ENCODE measurements around the gene POU2F2. TPM values are rescaled to one million over a fixed set of nuclear protein-coding genes. Genes with fewer than 3 reads are reported as not detected.

POU2F2 gene
- polyA plus RNA-seq, 1 experiment: 1.9 TPM

DNA sequence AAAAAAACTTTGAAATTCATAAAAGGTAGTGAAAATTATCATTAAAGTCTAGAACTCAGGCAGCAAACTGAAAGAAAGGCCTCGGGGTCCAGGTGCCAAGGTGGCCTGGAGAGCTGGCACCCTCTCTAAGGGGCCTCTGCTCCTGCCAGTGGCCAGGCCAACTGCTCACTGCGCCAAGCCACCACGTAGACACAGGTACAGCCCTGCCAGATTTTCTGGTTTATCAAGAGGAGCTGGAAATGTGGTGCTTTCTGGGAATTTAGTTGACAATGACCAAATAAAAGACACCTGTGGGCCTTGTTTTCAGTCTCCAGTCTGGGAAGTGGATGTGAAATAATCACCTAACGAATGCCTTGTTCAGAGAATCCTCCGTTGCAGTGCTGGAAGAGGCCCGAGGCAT lies 33.5 kb downstream of the POU2F2 start:
- H3K27ac ChIP-seq (ENCODE audit: low read depth, low read length): no peak overlapping the region
- CTCF ChIA-PET: interaction anchor here (1.9 kb wide), 2 partner anchors 10 to 34 kb away, joined by 5 to 19 read pairs; partner anchors contain the start of gene POU2F2
- H3K4me3 ChIP-seq (ENCODE audit: low read depth, low read length): no peak overlapping the region
- POLR2A ChIA-PET: no interaction called here
- H3K27me3 ChIP-seq (ENCODE audit: control insufficient read depth, insufficient read depth, low read length): no peaks in the 10 kb centered on the region
- TF ChIP-seq, protein P1, sequence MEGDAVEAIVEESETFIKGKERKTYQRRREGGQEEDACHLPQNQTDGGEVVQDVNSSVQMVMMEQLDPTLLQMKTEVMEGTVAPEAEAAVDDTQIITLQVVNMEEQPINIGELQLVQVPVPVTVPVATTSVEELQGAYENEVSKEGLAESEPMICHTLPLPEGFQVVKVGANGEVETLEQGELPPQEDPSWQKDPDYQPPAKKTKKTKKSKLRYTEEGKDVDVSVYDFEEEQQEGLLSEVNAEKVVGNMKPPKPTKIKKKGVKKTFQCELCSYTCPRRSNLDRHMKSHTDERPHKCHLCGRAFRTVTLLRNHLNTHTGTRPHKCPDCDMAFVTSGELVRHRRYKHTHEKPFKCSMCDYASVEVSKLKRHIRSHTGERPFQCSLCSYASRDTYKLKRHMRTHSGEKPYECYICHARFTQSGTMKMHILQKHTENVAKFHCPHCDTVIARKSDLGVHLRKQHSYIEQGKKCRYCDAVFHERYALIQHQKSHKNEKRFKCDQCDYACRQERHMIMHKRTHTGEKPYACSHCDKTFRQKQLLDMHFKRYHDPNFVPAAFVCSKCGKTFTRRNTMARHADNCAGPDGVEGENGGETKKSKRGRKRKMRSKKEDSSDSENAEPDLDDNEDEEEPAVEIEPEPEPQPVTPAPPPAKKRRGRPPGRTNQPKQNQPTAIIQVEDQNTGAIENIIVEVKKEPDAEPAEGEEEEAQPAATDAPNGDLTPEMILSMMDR (IDR thresholded peaks at IDR 0.05; ENCODE audit: low read depth, low read length): no peak
- H3K9me3 ChIP-seq (ENCODE audit: control insufficient read depth, insufficient read depth, low read length): no peaks in the 10 kb centered on the region
- no peak for DNase-seq (ENCODE audit: low read depth, low spot score)

DNA sequence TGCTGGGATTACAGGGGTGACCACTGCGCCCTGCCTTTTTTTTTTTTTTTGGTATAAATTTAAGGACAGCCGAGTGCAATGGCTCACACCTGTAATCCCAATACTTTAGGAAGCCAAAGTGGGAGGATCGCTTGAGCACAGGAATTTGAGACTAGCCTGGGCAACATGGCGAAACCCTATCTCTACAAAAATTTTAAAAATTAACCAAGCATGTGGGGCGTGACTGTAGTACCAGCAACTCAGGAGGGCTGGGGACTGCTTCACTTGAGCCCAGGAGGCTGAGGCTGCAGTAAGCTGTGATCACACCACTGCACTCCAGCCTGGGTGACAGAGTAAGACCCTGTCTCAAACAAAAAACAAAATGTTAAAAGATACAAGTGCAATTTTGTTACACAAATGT lies 34.8 kb downstream of the POU2F2 start:
- ChIA-PET CTCF (no interaction called here), POLR2A (no interaction called here)
- TF ChIP-seq, protein P1 (IDR thresholded peaks at IDR 0.05; ENCODE audit: low read depth, low read length): no peak
- Histone ChIP-seq H3K27ac (ENCODE audit: low read depth, low read length) (no peak overlapping the region), H3K9me3 (ENCODE audit: control insufficient read depth, insufficient read depth, low read length) (no peaks in the 10 kb centered on the region), H3K27me3 (ENCODE audit: control insufficient read depth, insufficient read depth, low read length) (no peaks in the 10 kb centered on the region), H3K4me3 (ENCODE audit: low read depth, low read length) (no peak overlapping the region)
- DNase-seq (ENCODE audit: low read depth, low spot score): no peak

DNA sequence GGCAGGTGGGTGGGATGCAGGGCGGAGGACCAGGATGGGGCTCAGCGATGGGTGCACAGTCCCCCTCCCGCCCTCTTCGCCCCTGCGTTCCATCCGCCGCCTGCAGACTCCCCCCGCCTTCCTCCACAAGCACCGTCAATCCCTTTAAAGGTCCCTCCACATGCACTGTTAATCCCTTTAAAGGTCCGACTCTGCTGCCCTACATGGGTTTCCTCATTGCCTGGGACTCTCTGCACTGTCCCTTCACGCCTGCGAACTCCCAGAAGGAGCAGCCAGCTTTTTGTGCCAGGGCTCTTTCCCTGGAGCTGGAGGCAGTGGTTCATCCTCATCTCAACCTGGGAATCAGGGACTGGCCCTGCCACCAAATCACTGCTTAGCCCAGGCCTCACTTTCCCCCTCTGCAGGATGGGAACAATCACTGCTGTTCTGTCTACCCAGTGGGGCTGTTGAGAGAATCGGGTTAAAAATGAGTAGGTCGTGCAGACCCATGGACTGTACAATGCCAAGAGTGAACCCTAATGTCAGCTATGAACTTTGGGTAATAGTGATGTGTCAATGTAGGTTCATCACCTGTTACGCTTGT lies 35.9 kb downstream of the POU2F2 start:
- no peak for DNase-seq (ENCODE audit: low read depth, low spot score)
- no peaks in the 10 kb centered on the region; the same call in 1 of the 2 replicates for H3K9me3 ChIP-seq (ENCODE audit: control insufficient read depth, insufficient read depth, low read length)
- ChIA-PET CTCF (interaction anchor here (0.7 to 3.6 kb wide), 4 partner anchors 12 to 467 kb away, joined by 5 to 16 read pairs (median 6); partner anchors contain the start of gene POU2F2), POLR2A (no interaction called here)
- H3K27me3 ChIP-seq (ENCODE audit: control insufficient read depth, insufficient read depth, low read length): no peaks in the 10 kb centered on the region
- H3K27ac ChIP-seq (ENCODE audit: low read depth, low read length): no peak overlapping the region
- TF ChIP-seq, protein P1 (IDR thresholded peaks at IDR 0.05; ENCODE audit: low read depth, low read length): no peak
- no peak overlapping the region for H3K4me3 ChIP-seq (ENCODE audit: low read depth, low read length)

DNA sequence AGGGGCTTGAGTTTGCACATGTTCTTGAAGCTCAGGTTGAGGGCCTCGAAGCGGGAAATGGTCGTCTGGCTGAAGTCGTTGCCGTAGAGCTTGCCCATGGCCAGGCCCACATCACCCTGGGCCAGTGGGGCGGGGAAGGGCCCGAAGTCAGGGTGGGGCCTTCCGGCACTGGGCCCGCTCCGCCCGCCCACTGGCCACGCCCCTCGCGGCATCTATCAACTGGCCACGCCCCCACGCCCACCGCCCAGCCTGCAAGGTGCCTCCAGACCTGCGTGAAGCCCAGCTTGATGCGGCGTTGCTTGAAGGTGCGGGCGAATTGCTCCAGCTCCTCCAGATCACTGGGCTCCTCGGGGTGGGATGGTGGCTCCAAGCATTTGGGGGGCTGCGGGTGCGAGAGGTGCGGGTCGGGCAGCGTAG lies 36.4 kb downstream of the POU2F2 start:
- ChIA-PET CTCF (interaction anchor here (0.7 to 3.6 kb wide), 2 partner anchors 13 to 80 kb away, joined by 6 to 16 read pairs; no protein-coding TSS in a partner anchor), POLR2A (no interaction called here)
- H3K27me3 ChIP-seq (ENCODE audit: control insufficient read depth, insufficient read depth, low read length): no peaks in the 10 kb centered on the region
- no peak for DNase-seq (ENCODE audit: low read depth, low spot score)
- no peak overlapping the region for H3K4me3 ChIP-seq (ENCODE audit: low read depth, low read length)
- no peaks in the 10 kb centered on the region; the same call in 1 of the 2 replicates for H3K9me3 ChIP-seq (ENCODE audit: control insufficient read depth, insufficient read depth, low read length)
- no peak overlapping the region for H3K27ac ChIP-seq (ENCODE audit: low read depth, low read length)
- TF ChIP-seq, protein P1 (IDR thresholded peaks at IDR 0.05; ENCODE audit: low read depth, low read length): no peak

DNA sequence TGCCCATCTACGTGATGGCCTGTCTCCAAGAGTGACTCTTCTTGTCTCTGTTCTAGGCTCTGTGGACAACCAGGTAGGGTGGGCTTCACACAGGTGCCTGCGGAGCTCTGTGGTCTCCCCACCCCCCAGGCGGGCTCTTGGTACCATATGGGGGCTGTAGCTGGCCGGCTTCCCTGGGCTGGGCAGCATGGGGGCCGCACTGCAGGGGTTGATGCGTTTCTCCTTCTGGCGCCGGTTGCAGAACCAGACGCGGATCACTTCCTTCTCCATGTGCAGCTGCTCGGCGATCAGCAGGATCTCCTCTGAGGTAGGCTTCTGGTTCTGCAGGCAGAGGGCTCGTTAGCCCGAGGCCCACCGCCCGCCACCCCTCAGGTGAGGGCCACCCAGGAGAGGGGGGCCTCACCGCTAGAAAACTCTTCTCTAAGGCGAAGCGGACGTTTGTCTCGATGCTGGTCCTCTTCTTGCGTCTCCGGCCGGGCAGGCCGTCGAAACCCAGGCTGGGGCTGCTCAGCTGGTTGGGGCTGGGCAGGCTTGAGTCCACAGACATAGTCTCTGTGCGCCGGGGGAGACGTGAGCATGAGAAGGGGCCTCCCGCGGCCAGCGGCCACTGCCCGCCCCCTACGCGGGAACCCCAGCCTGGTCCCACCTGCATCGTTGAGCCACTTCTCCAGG lies 37.0 kb downstream of the POU2F2 start:
- Histone ChIP-seq H3K27ac (ENCODE audit: low read depth, low read length) (no peak overlapping the region), H3K4me3 (ENCODE audit: low read depth, low read length) (no peak overlapping the region), H3K9me3 (ENCODE audit: control insufficient read depth, insufficient read depth, low read length) (no peaks in the 10 kb centered on the region; the same call in 1 of the 2 replicates), H3K27me3 (ENCODE audit: control insufficient read depth, insufficient read depth, low read length) (no peaks in the 10 kb centered on the region)
- ChIA-PET POLR2A (no interaction called here), CTCF (interaction anchor here (0.5 to 3.6 kb wide), 3 partner anchors 13 to 129 kb away, joined by 6 to 16 read pairs (median 8); no protein-coding TSS in a partner anchor)
- TF ChIP-seq, protein P1 (IDR thresholded peaks at IDR 0.05; ENCODE audit: low read depth, low read length): no peak
- no peak for DNase-seq (ENCODE audit: low read depth, low spot score)

Measured in AG04450 (cell line).